Measurements from ENCODE around the gene GET4.

The GET4 gene

GRCh38 chr7:883055-884021 lies 7.0 kb downstream of the GET4 start:
- Mint-ChIP-seq H3K4me3 (no peak overlapping the region), H3K27ac (no peak overlapping the region), H3K27me3 (ENCODE audit: low read depth) (no peaks in the 10 kb centered on the region), H3K36me3 (ENCODE audit: low read depth) (peaks cover 3% of the 10 kb centered on the region), H3K4me1 (ENCODE audit: low read depth) (peaks cover 4% of the 10 kb centered on the region), H3K9me3 (no peaks in the 10 kb centered on the region)

GRCh38 chr7:884191-885003 lies 8.0 kb downstream of the GET4 start:
- H3K27ac Mint-ChIP-seq = no peak overlapping the region
- H3K4me1 Mint-ChIP-seq (ENCODE audit: low read depth) = no peaks in the 10 kb centered on the region
- H3K9me3 Mint-ChIP-seq = no peaks in the 10 kb centered on the region
- H3K4me3 Mint-ChIP-seq = no peak overlapping the region
- peaks cover 6% of the 10 kb centered on the region for H3K36me3 Mint-ChIP-seq (ENCODE audit: low read depth)
- no peaks in the 10 kb centered on the region for H3K27me3 Mint-ChIP-seq (ENCODE audit: low read depth)

GRCh38 chr7:885261-885892 lies 9.0 kb downstream of the GET4 start:
- no peaks in the 10 kb centered on the region for H3K4me1 Mint-ChIP-seq (ENCODE audit: low read depth)
- no peaks in the 10 kb centered on the region for H3K9me3 Mint-ChIP-seq
- no peak overlapping the region for H3K4me3 Mint-ChIP-seq
- H3K36me3 Mint-ChIP-seq (ENCODE audit: low read depth) = peaks cover 7% of the 10 kb centered on the region
- H3K27me3 Mint-ChIP-seq (ENCODE audit: low read depth) = no peaks in the 10 kb centered on the region
- H3K27ac Mint-ChIP-seq = no peak overlapping the region

- H3K9me3 Mint-ChIP-seq = no peaks in the 10 kb centered on the region
- H3K4me1 Mint-ChIP-seq (ENCODE audit: low read depth) = no peaks in the 10 kb centered on the region
- peaks cover 12% of the 10 kb centered on the region for H3K36me3 Mint-ChIP-seq (ENCODE audit: low read depth)
- H3K27me3 Mint-ChIP-seq (ENCODE audit: low read depth) = no peaks in the 10 kb centered on the region
- no peak overlapping the region for H3K4me3 Mint-ChIP-seq
- H3K27ac Mint-ChIP-seq = no peak overlapping the region
Observed at GRCh38 chr7:885893-886625, 9.7 kb downstream of the GET4 start.

- Mint-ChIP-seq H3K27ac (no peak overlapping the region), H3K9me3 (no peaks in the 10 kb centered on the region), H3K4me1 (ENCODE audit: low read depth) (no peaks in the 10 kb centered on the region), H3K36me3 (ENCODE audit: low read depth) (peaks cover 12% of the 10 kb centered on the region), H3K4me3 (no peak overlapping the region), H3K27me3 (ENCODE audit: low read depth) (no peaks in the 10 kb centered on the region)
Observed at GRCh38 chr7:886626-887487, 10.5 kb downstream of the GET4 start.

GRCh38 chr7:887488-887820 lies 11.1 kb downstream of the GET4 start:
- no peak overlapping the region for H3K27ac Mint-ChIP-seq
- peaks cover 14% of the 10 kb centered on the region for H3K36me3 Mint-ChIP-seq (ENCODE audit: low read depth)
- H3K4me3 Mint-ChIP-seq = no peak overlapping the region
- H3K9me3 Mint-ChIP-seq = no peaks in the 10 kb centered on the region
- no peaks in the 10 kb centered on the region for H3K4me1 Mint-ChIP-seq (ENCODE audit: low read depth)
- no peaks in the 10 kb centered on the region for H3K27me3 Mint-ChIP-seq (ENCODE audit: low read depth)

DNA sequence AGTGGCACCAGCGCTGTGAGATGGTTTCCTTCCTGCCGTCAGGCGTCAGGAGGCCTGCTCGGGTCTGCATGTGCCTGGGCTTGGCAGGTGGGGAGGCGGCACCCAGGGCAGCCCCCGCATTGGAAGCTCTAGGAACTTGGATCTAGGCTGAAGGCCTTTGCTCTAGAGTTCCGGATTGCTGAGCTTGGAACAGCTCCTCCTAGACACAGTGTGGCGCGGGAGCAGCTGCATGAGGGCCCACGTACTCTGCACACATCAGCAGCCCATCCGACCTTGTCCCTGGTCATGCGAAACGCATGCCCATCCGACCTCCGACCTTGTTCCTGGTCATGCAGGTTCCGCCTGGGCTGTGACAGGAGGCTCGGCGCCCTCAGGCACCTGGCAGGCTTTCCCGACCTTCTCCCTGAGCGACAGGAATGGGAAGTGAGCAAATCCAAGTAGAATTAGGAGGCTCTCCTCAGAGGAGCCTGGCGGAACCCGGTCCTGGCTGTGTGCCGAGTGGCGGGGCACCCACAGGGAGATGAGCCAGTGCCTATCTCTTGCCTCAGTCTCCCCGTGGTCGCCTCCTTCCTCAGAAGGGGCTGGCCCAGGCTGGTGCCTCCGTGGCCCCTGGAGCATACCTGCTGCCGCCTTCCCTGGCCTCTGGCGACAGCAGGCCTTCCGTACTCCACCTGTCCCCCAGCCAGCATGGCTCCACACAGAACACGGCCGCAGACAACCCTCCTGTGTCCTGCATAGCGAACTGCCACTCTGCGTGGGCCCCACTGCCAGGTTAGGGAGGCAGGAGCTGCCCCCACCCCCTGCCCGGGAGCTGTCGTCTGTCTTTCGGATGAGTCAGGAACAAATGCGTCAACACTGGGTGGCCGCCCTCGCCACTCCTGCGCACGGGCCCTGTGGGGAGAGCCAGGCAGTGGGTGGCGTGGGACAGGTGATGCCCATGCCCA lies 12.0 kb downstream of the GET4 start:
- Mint-ChIP-seq H3K4me3 (no peak overlapping the region), H3K27ac (no peak overlapping the region), H3K27me3 (ENCODE audit: low read depth) (no peaks in the 10 kb centered on the region), H3K36me3 (ENCODE audit: low read depth) (peaks cover 22% of the 10 kb centered on the region), H3K4me1 (ENCODE audit: low read depth) (peaks cover 2% of the 10 kb centered on the region), H3K9me3 (no peaks in the 10 kb centered on the region)

- Mint-ChIP-seq H3K36me3 (ENCODE audit: low read depth) (peaks cover 24% of the 10 kb centered on the region), H3K27me3 (ENCODE audit: low read depth) (no peaks in the 10 kb centered on the region), H3K4me1 (ENCODE audit: low read depth) (peaks cover 2% of the 10 kb centered on the region), H3K4me3 (no peak overlapping the region), H3K27ac (no peak overlapping the region), H3K9me3 (no peaks in the 10 kb centered on the region)
Observed at GRCh38 chr7:889025-889390, 12.7 kb downstream of the GET4 start.

DNA sequence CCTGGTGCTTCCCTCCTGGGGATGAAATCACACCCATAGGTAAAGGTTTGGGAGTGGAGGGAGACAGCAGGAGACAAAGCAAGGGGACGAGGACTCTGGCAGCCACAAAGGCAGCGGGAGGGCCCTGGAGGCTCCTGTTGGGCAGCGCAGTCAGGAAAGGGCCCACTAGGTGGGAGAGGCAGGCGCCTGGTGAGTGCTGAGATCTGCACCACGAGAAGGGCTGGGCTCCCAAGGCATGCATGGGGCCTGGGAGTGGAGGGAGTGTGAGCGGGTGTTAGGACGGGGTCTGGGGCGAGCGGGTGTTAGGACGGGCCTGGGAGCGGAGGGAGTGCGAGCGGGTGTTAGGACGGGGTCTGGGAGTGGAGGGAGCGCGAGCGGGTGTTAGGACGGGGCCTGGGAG lies 13.0 kb downstream of the GET4 start:
- Mint-ChIP-seq H3K4me1 (ENCODE audit: low read depth) (peaks cover 2% of the 10 kb centered on the region), H3K9me3 (no peaks in the 10 kb centered on the region), H3K27me3 (ENCODE audit: low read depth) (no peaks in the 10 kb centered on the region), H3K36me3 (ENCODE audit: low read depth) (peaks cover 24% of the 10 kb centered on the region), H3K4me3 (no peak overlapping the region), H3K27ac (no peak overlapping the region)

DNA sequence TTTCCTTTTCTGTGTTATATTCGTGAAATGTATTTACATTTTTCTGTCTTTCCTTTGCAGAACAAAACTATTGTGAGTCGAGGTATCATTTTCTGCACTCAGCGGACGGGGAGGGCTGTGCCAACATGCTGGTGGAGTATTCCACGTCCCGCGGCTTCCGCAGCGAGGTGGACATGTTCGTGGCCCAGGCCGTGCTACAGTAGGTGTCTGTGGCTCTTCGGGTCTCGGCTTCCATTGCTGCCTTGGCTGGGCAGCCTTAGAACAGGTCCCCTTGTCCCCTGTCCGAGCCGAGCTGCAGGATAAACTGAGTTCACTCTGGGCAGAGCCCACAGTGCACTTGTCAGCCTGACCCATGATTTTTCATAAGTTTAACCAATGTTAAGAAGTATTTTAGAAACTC lies 14.5 kb downstream of the GET4 start:
- Mint-ChIP-seq H3K4me1 (ENCODE audit: low read depth) (peaks cover 2% of the 10 kb centered on the region), H3K9me3 (no peaks in the 10 kb centered on the region), H3K36me3 (ENCODE audit: low read depth) (peaks cover 24% of the 10 kb centered on the region), H3K27me3 (ENCODE audit: low read depth) (no peaks in the 10 kb centered on the region), H3K4me3 (no peak overlapping the region), H3K27ac (no peak overlapping the region)

- Mint-ChIP-seq H3K9me3 (no peaks in the 10 kb centered on the region), H3K27me3 (ENCODE audit: low read depth) (no peaks in the 10 kb centered on the region), H3K27ac (no peak overlapping the region), H3K36me3 (ENCODE audit: low read depth) (peaks cover 27% of the 10 kb centered on the region), H3K4me1 (ENCODE audit: low read depth) (peaks cover 2% of the 10 kb centered on the region), H3K4me3 (no peak overlapping the region)
Observed at GRCh38 chr7:891291-891690, 14.9 kb downstream of the GET4 start.

DNA sequence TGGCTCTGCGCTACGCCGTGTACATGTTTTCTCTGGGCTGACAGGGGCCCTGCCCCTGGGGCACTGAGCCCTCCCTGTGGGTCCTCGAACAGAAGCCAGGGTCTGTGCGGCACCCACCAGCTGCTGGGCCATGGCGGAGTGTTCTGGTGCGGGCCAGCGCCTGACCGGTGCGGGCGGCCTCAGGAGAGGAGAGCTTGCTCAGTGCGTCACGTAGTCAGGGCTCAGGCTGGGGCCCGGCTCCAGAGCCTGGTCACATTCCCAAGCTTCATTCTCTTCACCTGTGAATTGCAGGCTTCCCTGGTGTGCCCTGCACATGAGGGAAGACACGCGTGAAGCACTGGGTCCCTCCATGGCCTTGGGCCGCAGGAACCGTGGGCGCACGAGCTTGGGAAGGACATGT lies 15.5 kb downstream of the GET4 start:
- H3K4me3 Mint-ChIP-seq = no peak overlapping the region
- H3K36me3 Mint-ChIP-seq (ENCODE audit: low read depth) = peaks cover 29% of the 10 kb centered on the region
- no peaks in the 10 kb centered on the region for H3K27me3 Mint-ChIP-seq (ENCODE audit: low read depth)
- H3K4me1 Mint-ChIP-seq (ENCODE audit: low read depth) = peaks cover 2% of the 10 kb centered on the region
- no peaks in the 10 kb centered on the region for H3K9me3 Mint-ChIP-seq
- H3K27ac Mint-ChIP-seq = no peak overlapping the region

Data from T-helper 1 cell treated with Interleukin-12 subunit alpha and Interleukin-12 subunit beta and Interleukin-4 antibody, amounts not matched to agents 30 μg/mL and 1 μg/mL, for 36 hours (primary cell).